Measurements from ENCODE around the gene TRAK1. TPM values are rescaled to one million over a fixed set of nuclear protein-coding genes. Genes with fewer than 3 reads are reported as not detected.
A peak's percentile ranks its signal among the peaks of the same experiment; 100 is the strongest.

TRAK1 gene
- polyA plus RNA-seq, 3 donors, result 6.6 to 40.8 (median 7.0) TPM

GRCh38 chr3:42118762-42119361 is 27.7 kb downstream of the TRAK1 start:
- peak overlapping the region; percentile 23 to 70 for H3K27ac ChIP-seq (ENCODE audit: low read depth in 1 of 2, low read length in 2 of 2)
- H3K79me2 ChIP-seq (ENCODE audit: insufficient read depth, low read length), result peaks cover 58% of the 10 kb centered on the region
- Mint-ChIP-seq H3K9me3 (no peaks in the 10 kb centered on the region), H3K27me3 (ENCODE audit: low read depth in 3 of 3) (peaks cover 0 to 4% (median 0%) of the 10 kb centered on the region in 3 donors), H3K36me3 (peaks cover 6 to 19% of the 10 kb centered on the region in 2 donors), H3K27ac (peak overlapping the region; percentile 42 to 91 (median 78)), H3K4me1 (peaks cover 71% of the 10 kb centered on the region), H3K4me3 (no peak overlapping the region)
- no peak overlapping the region for H3K4me3 ChIP-seq (replicated peaks in 1 of 3; ENCODE audit: low read depth in 2 of 3, low read length in 3 of 3)
- intact Hi-C loops (cut with micrococcal nuclease), result no loop called here
- peaks cover 56% of the 10 kb centered on the region for H4K20me1 ChIP-seq (ENCODE audit: insufficient read depth, low read length)
- no peak for TF ChIP-seq CTCF (IDR thresholded peaks at IDR 0.05)
- no peaks in the 10 kb centered on the region for H3K36me3 ChIP-seq (replicated peaks in 1 of 2; ENCODE audit: control insufficient read depth in 1 of 2, insufficient read depth in 2 of 2, low read length in 2 of 2)
- H3K9me3 ChIP-seq (replicated peaks in 1 of 2; ENCODE audit: control insufficient read depth in 1 of 2, insufficient read depth in 1 of 2, low read length in 2 of 2), result no peaks in the 10 kb centered on the region
- H3K4me1 ChIP-seq (ENCODE audit: control insufficient read depth in 1 of 2, insufficient read depth in 2 of 2, low read length in 2 of 2), result peaks cover 54 to 62% of the 10 kb centered on the region in 2 donors
- no peak overlapping the region for H3K4me2 ChIP-seq (replicated peaks; ENCODE audit: extremely low read depth, low read length, poor library complexity, severe bottlenecking)
- H3K27me3 ChIP-seq (ENCODE audit: control insufficient read depth in 2 of 2, insufficient read depth in 2 of 2, low read length in 2 of 2), result no peaks in the 10 kb centered on the region
- no peak overlapping the region for H3K9ac ChIP-seq (ENCODE audit: insufficient read depth, low read length, poor library complexity, severe bottlenecking)
- DNase-seq, result peak in 1 of 3 donors; percentile 19
- H2AFZ ChIP-seq (ENCODE audit: insufficient read depth, low read depth, low read length, poor library complexity, severe bottlenecking), result no peak overlapping the region
- 80% methylated on average over 1 of the region's 2 CpGs for WGBS (ENCODE audit: insufficient coverage)

GRCh38 chr3:42119561-42120355 is 28.6 kb downstream of the TRAK1 start:
- intact Hi-C loops (cut with micrococcal nuclease), result no loop called here
- H3K27ac Mint-ChIP-seq, result peak overlapping the region; percentile 33 to 91 (median 79)

More at GRCh38 chr3:42119561-42120355, 28.6 kb downstream of the TRAK1 start:
- H3K27me3 ChIP-seq (ENCODE audit: control insufficient read depth in 2 of 2, insufficient read depth in 2 of 2, low read length in 2 of 2), result no peaks in the 10 kb centered on the region
- no peaks in the 10 kb centered on the region for H3K9me3 Mint-ChIP-seq
- H3K4me3 Mint-ChIP-seq, result peak overlapping the region in 1 of 2 donors; percentile 22
- H3K4me3 ChIP-seq (replicated peaks in 1 of 3; ENCODE audit: low read depth in 2 of 3, low read length in 3 of 3), result no peak overlapping the region
- H3K36me3 ChIP-seq (replicated peaks in 1 of 2; ENCODE audit: control insufficient read depth in 1 of 2, insufficient read depth in 2 of 2, low read length in 2 of 2), result peaks cover 0 to 4% of the 10 kb centered on the region in 2 donors
- no peak overlapping the region for H3K9ac ChIP-seq (ENCODE audit: insufficient read depth, low read length, poor library complexity, severe bottlenecking)
- H3K36me3 Mint-ChIP-seq, result peaks cover 10 to 20% of the 10 kb centered on the region in 2 donors
- H3K4me2 ChIP-seq (replicated peaks; ENCODE audit: extremely low read depth, low read length, poor library complexity, severe bottlenecking), result peak overlapping the region; percentile 30
- H3K27ac ChIP-seq (ENCODE audit: low read depth in 1 of 2, low read length in 2 of 2), result peak overlapping the region; percentile 41 to 70
- H3K4me1 ChIP-seq (ENCODE audit: control insufficient read depth in 1 of 2, insufficient read depth in 2 of 2, low read length in 2 of 2), result peaks cover 45 to 54% of the 10 kb centered on the region in 2 donors
- H2AFZ ChIP-seq (ENCODE audit: insufficient read depth, low read depth, low read length, poor library complexity, severe bottlenecking), result no peak overlapping the region
- 0% methylated on average over 2 of the region's 7 CpGs for WGBS (ENCODE audit: insufficient coverage)
- H3K9me3 ChIP-seq (replicated peaks in 1 of 2; ENCODE audit: control insufficient read depth in 1 of 2, insufficient read depth in 1 of 2, low read length in 2 of 2), result no peaks in the 10 kb centered on the region
- peaks cover 65% of the 10 kb centered on the region for H4K20me1 ChIP-seq (ENCODE audit: insufficient read depth, low read length)
- DNase-seq, result peak in 2 of 3 donors; percentile 30 to 34
- peaks cover 62% of the 10 kb centered on the region for H3K4me1 Mint-ChIP-seq
- TF ChIP-seq CTCF (IDR thresholded peaks at IDR 0.05), result no peak
- peaks cover 66% of the 10 kb centered on the region for H3K79me2 ChIP-seq (ENCODE audit: insufficient read depth, low read length)
- peaks cover 0 to 4% (median 0%) of the 10 kb centered on the region in 3 donors for H3K27me3 Mint-ChIP-seq (ENCODE audit: low read depth in 3 of 3)

Data from CD14-positive monocyte (primary cell).